K562 (cell line): ENCODE results near the gene PA2G4. TPM values are rescaled to one million over a fixed set of nuclear protein-coding genes. Genes with fewer than 3 reads are reported as not detected.
A peak's percentile ranks its signal among the peaks of the same experiment; 100 is the strongest.

Experiments
- CREB1 ChIP-seq, 2 experiments: sonication (generic) in 1 of 2; formaldehyde crosslinking in 1 of 2; IDR thresholded peaks; 2 replicates each; pipeline versions ENCODE4 v1.6.1 to v1.8.0; 2012 to 2022; ENCODE audit warnings: inconsistent platforms in 1 of 2, mild to moderate bottlenecking in 1 of 2, missing genetic modification reagents in 1 of 2, moderate library complexity in 1 of 2
- CTCF ChIP-seq, 3 experiments: IDR thresholded peaks in 2 of 3; conservative IDR thresholded peaks in 1 of 3; 2 replicates each; pipeline ENCODE4 v1.5.1; 2011 to 2012; ENCODE audit warnings: low read length in 3 of 3, mild to moderate bottlenecking in 3 of 3, control low read depth in 2 of 3, improper control_type of control experiment in 1 of 3, inconsistent platforms in 1 of 3, low read depth in 1 of 3, mixed read lengths in 1 of 3, moderate library complexity in 1 of 3; ENCODE audit not compliant: insufficient read depth in 2 of 3
- CXXC5 ChIP-seq: fragments of 250-450 bp; sonication (Bioruptor Pico); IDR thresholded peaks from 2 replicates; pipeline ENCODE4 v1.8.0; 2022; ENCODE audit warnings: inconsistent platforms, mild to moderate bottlenecking, moderate library complexity
- E2F6 ChIP-seq, 2 experiments: IDR thresholded peaks; 2 replicates each; pipeline ENCODE4 v1.6.1; 2011; ENCODE audit warnings: borderline replicate concordance in 1 of 2, control low read depth in 1 of 2, low read depth in 1 of 2, low read length in 1 of 2, mild to moderate bottlenecking in 1 of 2, mixed read lengths in 1 of 2, moderate library complexity in 1 of 2; ENCODE audit not compliant: insufficient read depth in 1 of 2, insufficient read length in 1 of 2, poor library complexity in 1 of 2, severe bottlenecking in 1 of 2; ENCODE audit errors: extremely low read depth in 1 of 2
- HNRNPUL1 ChIP-seq: fragments of 200-400 bp; formaldehyde crosslinking; IDR thresholded peaks from 2 replicates; pipeline ENCODE4 v1.6.1; 2017; ENCODE audit warnings: low read length
- KDM5B ChIP-seq: fragments of 200-600 bp; sonication (generic); IDR thresholded peaks from 2 replicates; pipeline ENCODE4 v1.6.1; 2012; ENCODE audit warnings: low read depth, mild to moderate bottlenecking, moderate library complexity, low read length, control low read depth, inconsistent platforms; ENCODE audit not compliant: insufficient replicate concordance
- MAFK ChIP-seq: IDR thresholded peaks from 2 replicates; pipeline ENCODE4 v1.6.1; 2011; ENCODE audit warnings: low read length, improper control_type of control experiment
- MXI1 ChIP-seq: IDR thresholded peaks from 2 replicates; pipeline ENCODE4 v1.6.1; 2011; ENCODE audit warnings: low read depth, mild to moderate bottlenecking, improper control_type of control experiment, low read length
- NCOA6 ChIP-seq: fragments of 450-650 bp; IDR thresholded peaks from 2 replicates; pipeline ENCODE4 v1.6.1; 2017; ENCODE audit warnings: mild to moderate bottlenecking
- REST ChIP-seq, 2 experiments: fragments of 450-650 bp; formaldehyde crosslinking in 1 of 2; IDR thresholded peaks; 2 replicates each; pipeline versions ENCODE4 v1.4.0 to v1.6.1; 2014 to 2020; ENCODE audit warnings: mild to moderate bottlenecking in 2 of 2, borderline replicate concordance in 1 of 2, low read depth in 1 of 2
- SAP30 ChIP-seq: fragments of 200-600 bp; sonication (generic); IDR thresholded peaks from 2 replicates; pipeline ENCODE4 v1.6.1; 2012; ENCODE audit warnings: borderline replicate concordance, low read depth, mild to moderate bottlenecking, moderate library complexity, low read length, control low read depth, inconsistent platforms; ENCODE audit not compliant: insufficient read depth, poor library complexity, severe bottlenecking
- SRF ChIP-seq, 2 experiments: fragments of 250-450, 450-650 bp in 1 of 2; sonication (Bioruptor Pico) in 1 of 2; sonication (generic) in 1 of 2; formaldehyde crosslinking; IDR thresholded peaks; 2 replicates each; pipeline versions ENCODE4 v1.5.0 to v1.5.1; 2020 to 2022; ENCODE audit warnings: mild to moderate bottlenecking in 1 of 2, missing genetic modification reagents in 1 of 2
- ZNF589 ChIP-seq: fragments of 200-800 bp; sonication (Bioruptor generic); IDR thresholded peaks from 2 replicates; pipeline ENCODE4 v1.6.1; 2016; ENCODE audit warnings: low read depth, missing genetic modification characterization, missing compliant biosample characterization
- polyA plus RNA-seq, 8 experiments: library from polyadenylated mRNA; depleted of rRNA in 4 of 8; stranded (reverse) in 5 of 8; unstranded in 3 of 8; fragments of >200 nt; fragmentation: Nextera tagmentation in 2 of 8; fragmentation: Illumina TruSeq in 1 of 8; extraction: Ambion mirVana in 2 of 8; extraction: Trizol in 1 of 8; gene quantifications; 2 replicates each; pipeline versions ENCODE4 v1.2.1 to v1.2.3, GENCODE V29; 2011 to 2014; ENCODE audit warnings: inconsistent platforms in 1 of 8, missing spikeins in 1 of 8
- total RNA-seq, 7 experiments: library from RNA; depleted of rRNA in 6 of 7; stranded (reverse); fragments of >200 nt in 6 of 7; fragmentation: Illumina TruSeq in 2 of 7; extraction: Trizol in 2 of 7; gene quantifications; 2 replicates each; pipeline versions ENCODE4 v1.2.1 to v1.2.3, GENCODE V29; 2011 to 2021; ENCODE audit warnings: low replicate concordance in 1 of 7

PA2G4 gene
- total and polyA plus RNA-seq, 9 of the 15 experiments (the other 6 are each of a cell fraction or from before 2014, with no cell fraction given): 230 to 925 (median 638) TPM

- peak; percentile 48 for TF ChIP-seq REST (IDR thresholded peaks at IDR 0.05; ENCODE audit: borderline replicate concordance)
- no peak for TF ChIP-seq REST (CRISPR knock-in tag; IDR thresholded peaks at IDR 0.05; ENCODE audit: low read depth)
- 0 out of 4 replicates have a peak, but pooled peaks of 1 of the 2 experiments have one; percentile 18 for TF ChIP-seq SRF (CRISPR knock-in tag; IDR thresholded peaks at IDR 0.05)
- no peak for TF ChIP-seq SAP30
- no peak for TF ChIP-seq MAFK
- no peak for TF ChIP-seq MXI1
- TF ChIP-seq KDM5B: peak; percentile 5
- TF ChIP-seq NCOA6: peak; percentile 71
- peak; percentile 64 to 67 (median 65) for TF ChIP-seq CTCF (IDR thresholded peaks at IDR 0.05 in 2 of 3, conservative IDR thresholded peaks at IDR 0.05 in 1 of 3; ENCODE audit: insufficient read depth in 2 of 3, low read depth in 1 of 3, low read length in 3 of 3)
- TF ChIP-seq E2F6 (IDR thresholded peaks at IDR 0.05; ENCODE audit: borderline replicate concordance in 1 of 2, extremely low read depth in 1 of 2, insufficient read depth in 1 of 2, insufficient read length in 1 of 2, low read depth in 1 of 2, low read length in 1 of 2, poor library complexity in 1 of 2, severe bottlenecking in 1 of 2): peak in 1 of 2 experiments; percentile 39
- TF ChIP-seq ZNF589 (CRISPR knock-in tag): 0 out of 2 replicates have a peak, but pooled peaks have one; percentile 43
- no peak for TF ChIP-seq HNRNPUL1
- TF ChIP-seq CXXC5 (CRISPR knock-in tag): peak; percentile 5
- 0 out of 2 replicates have a peak, but pooled peaks have one; percentile 32 for TF ChIP-seq CREB1 (IDR thresholded peaks at IDR 0.05)
- 0 out of 2 replicates have a peak, but pooled peaks have one; percentile 26 for TF ChIP-seq CREB1 (CRISPR knock-in tag; IDR thresholded peaks at IDR 0.05)
These were observed 25.2 kb upstream of the PA2G4 start (continued) for GRCh38 chr12:56078931-56079722.
